Cardiac fibroblast (primary cell): Measurements from ENCODE around the gene GTF2I.
"Not testable (repeated sequence)": the region's sequence is repeated elsewhere in the genome, so short reads cannot be mapped to it uniquely, and the experiment has no call there.

Experiments used
- DNase-seq, 2 donors: peaks; one replicate each; pipeline versions ENCODE4 v3.0.0 to v3.0.0-alpha.2; 2010; ENCODE audit warnings: low read depth in 2 of 2
- H3K4me3 ChIP-seq, 2 donors: replicated peaks in 1 of 2; 1 replicate in 1 of 2; 2 replicates in 1 of 2; pipeline ENCODE4 v1.5.1; 2011; ENCODE audit warnings: low read depth in 2 of 2, low read length in 2 of 2, mild to moderate bottlenecking in 2 of 2, moderate library complexity in 1 of 2
- CTCF ChIP-seq: IDR thresholded peaks from one replicate; pipeline ENCODE4 v1.5.1; 2011; ENCODE audit warnings: low read depth, mild to moderate bottlenecking, low read length, inconsistent platforms

The GTF2I gene

GRCh38 chr7:74674166-74674565 is 16.6 kb downstream of the GTF2I start:
- no peak for TF ChIP-seq CTCF
- H3K4me3 ChIP-seq: no peak overlapping the region
- DNase-seq: no peak

DNA sequence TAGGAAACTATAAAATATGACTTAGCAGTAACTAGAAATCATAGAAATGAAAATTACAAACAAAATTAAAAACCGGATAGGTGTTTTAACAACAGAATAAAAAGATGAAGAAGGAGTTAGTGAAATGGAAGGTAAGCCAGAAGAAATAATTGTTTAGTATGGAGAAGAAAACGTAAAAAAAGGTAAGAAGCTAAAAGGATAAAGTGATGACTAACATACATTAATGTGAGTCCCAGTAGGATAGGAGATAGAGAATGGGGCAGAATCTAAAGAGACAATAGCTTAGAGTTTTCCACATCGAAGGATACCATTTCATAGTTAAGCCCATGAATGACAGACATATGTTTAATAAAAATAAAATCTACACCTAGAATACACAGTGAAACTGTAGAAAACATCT is 25.3 kb downstream of the GTF2I start:
- no peak overlapping the region for H3K4me3 ChIP-seq
- no peak for DNase-seq
- no peak for TF ChIP-seq CTCF

DNA sequence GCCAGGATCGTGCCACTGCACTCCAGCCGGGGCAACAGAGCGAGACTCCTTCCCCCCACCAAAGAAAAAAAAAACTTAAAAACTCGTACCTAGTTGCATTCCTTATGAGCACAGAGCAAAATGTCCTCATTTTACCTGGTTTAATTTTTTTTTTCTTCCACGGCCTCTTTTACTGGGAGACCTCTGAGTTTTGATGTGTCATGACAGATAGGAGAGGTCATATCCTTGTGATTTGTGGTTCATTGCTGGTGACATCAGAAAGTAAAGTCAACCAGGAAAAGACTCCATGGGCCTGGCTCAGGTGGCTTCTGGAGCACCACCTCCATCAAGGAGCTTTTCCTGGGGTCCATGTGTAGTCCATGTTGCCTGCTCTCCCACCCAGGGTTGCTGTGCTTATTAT is 26.3 kb downstream of the GTF2I start:
- H3K4me3 ChIP-seq: no peak overlapping the region
- no peak for TF ChIP-seq CTCF
- no peak for DNase-seq

DNA sequence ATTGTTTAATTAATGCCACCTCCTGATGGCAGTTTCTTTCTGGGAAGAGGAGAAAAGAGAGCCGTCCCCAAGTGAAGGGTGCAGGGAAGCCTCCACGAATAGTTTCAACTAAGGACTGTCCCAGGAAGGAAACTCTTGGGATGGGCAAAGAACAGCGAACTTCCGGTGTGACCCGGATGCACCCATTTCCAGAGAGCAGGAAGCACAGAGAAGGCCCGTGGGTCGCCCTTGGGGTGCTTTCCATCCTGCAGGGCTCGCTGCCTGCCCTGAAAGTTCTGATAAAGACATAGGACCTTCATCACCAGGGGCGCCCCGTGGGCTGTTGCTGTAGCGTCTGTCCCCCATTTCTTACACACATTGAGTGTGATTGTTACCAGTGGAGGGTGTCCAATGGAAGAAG is 27.0 kb downstream of the GTF2I start:
- no peak overlapping the region for H3K4me3 ChIP-seq
- TF ChIP-seq CTCF: no peak
- no peak for DNase-seq

GRCh38 chr7:74684921-74685320 is 27.4 kb downstream of the GTF2I start:
- TF ChIP-seq CTCF: no peak
- no peak for DNase-seq
- no peak overlapping the region for H3K4me3 ChIP-seq

DNA sequence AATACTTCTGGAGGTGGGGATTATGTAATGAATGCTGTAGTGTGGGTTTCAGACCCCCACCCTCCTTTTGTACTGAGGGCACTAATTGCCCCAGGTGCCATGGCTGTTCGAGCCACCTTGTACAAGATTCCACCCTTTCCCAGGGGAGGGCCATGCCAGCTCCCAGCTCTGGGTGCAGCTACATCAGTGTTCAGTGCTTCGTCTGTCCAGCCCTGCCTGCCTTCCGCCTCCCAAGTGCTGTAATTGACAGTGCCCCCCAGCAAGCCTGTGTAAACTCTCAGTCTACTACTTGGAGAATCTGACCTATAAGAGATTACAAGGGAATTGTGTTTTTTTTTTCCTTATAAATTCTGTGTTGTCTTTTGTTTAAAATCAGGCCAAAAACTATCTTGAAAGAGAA is 33.0 kb downstream of the GTF2I start:
- DNase-seq: no peak
- TF ChIP-seq CTCF: no peak
- H3K4me3 ChIP-seq: no peak overlapping the region

DNA sequence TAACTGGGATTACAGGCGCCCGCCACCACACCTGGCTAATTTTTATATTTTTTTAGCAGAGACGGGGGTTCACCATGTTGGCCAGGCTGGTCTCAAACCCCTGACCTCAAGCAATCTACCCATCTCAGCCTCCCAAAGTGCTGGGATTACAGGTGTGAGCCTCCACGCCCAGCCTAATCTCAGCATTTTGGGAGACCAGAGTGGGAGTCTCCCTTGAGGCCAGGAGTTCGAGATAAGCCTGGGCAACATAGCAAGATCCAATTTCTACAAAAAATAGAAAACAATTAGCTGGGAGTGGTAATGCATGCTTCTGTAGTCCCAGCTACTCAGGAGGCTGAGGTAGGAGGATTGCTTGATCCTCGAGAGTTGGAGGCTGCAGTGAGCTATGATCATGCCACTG is 46.9 kb downstream of the GTF2I start:
- not testable (repeated sequence) for H3K4me3 ChIP-seq

DNA sequence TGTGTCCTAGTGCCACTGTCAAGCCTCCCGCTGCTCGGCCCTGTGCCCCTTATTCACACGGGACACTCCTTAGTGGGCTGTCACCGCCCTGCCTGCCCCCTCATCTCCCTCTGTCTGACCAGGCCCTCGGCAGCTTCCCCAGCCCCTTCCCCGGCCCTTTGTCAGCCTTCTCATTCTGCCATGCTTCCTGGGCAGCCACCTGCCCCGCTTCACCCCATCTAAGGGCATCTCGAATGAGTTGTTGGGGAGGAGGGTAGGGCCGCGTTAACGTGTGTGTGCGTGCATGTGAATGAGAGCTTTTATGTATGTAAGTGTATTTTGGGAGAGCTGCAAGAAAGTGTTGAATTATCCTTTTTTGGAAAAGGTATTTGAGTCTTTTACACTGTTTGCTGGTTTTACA is 49.7 kb downstream of the GTF2I start:
- DNase-seq: no peak
- no peak overlapping the region for H3K4me3 ChIP-seq
- no peak for TF ChIP-seq CTCF

More for the DNA sequence above, 46.9 kb downstream of the GTF2I start:
- DNase-seq: not testable (repeated sequence)
